Bone marrow (tissue), 2 donors: ENCODE data around the gene CAPN5.

Source experiments
- DNase-seq, 2 donors: peaks; one replicate each; lab custom pipeline; 2025; lab: John Stamatoyannopoulos, UW

Gene CAPN5

DNA sequence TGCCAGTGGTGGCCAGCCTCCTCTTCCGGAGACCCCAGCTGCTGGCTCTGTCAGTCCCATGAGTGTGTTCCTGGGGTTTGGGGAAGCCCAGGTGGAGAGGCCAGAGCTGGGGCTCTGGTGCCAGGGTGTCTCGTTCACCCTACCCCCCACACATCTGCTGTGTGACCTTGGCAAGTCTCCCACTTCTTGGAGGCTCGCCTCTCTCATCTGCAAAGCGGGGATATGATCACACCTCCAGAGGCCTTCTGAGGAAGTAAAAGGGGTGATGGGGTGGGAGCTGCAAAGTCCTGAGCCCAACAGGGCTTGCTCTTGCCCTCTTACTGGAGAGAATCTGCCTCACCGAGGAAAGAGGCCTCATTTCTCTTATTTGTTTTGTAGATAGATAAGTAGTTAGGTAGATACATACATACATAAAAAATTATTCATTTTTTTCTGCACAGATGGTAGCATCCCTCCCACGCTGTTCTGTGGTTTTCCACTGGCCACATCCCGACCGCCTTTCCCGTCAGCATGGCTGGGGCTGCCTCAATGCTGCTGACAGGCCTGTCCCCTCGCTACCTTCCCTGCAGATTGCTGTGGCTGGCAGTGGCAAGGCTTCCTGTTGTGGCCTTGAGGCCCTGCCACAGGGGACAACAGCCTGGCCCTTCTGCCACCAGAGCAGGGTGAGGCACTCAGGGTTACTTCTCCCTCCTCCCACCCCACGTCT lies 85.2 kb downstream of the CAPN5 start:
- peak in 1 of 2 donors; percentile 87 for DNase-seq

DNA sequence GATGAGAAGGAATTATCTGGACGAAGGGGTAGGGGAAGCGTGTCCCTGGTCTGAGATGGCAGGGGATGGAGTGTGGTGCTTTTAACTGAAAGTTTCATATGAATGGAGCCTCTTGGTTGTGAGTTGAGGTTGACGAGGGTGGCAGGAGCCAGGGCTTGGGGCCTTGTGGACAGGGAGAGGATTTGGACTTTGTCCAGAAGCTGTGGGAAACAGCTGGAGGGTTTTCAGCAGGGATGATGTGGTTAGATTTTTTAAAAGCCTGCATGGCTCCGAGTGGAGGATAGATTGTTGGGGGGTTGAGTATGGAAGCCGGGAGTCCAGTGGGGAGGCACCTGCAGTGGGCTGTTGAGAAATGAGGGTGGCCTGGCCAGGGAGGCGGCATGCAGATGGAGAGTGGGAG lies 86.1 kb downstream of the CAPN5 start:
- DNase-seq: no peak

DNA sequence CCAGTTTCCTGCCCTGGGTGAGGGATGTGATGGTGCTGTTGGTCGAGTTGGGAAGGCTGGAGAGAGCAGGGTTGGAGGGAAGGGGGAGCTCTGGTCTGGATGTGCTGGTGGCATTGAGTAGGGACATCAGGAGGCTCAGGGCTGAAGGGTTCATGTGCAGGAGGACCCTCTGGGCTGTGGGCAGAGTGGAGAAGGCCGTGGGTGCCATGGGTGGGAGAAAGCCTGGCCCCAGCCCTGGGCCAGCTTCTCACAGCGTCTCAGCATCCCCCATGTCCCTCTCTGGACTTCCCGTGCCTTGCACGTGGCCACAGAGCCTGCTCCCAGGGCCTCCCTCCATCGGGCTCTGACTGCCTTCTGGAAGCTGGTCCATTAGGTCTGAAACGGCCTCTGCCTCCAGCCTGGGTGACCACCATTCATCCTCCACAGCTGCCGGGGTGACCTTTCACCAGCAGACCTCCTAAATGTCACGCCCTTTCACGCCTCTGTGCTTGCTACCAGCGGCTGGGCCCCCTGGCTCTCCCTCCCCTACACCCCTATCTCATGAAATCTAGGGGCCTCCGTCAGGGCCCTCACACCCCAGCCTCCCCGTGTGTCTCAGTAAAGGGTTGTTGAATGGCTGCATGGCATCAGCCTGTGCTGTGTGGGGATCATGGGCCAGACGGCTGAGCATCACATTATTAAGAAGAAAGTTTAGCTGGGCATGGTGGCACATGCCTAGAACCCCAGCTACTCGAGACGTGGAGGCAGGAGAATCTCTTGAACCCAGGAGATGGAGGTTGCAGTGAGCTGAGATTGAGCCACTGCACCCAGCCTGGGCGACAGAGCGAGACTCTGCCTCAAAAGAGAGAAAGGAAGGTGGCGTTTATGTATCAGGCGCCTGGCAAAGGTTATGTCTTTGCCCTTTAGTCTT lies 86.8 kb downstream of the CAPN5 start:
- no peak for DNase-seq

GRCh38 chr11:77154381-77155081 lies 87.8 kb downstream of the CAPN5 start:
- peak in 1 of 2 donors; percentile 17 for DNase-seq

DNA sequence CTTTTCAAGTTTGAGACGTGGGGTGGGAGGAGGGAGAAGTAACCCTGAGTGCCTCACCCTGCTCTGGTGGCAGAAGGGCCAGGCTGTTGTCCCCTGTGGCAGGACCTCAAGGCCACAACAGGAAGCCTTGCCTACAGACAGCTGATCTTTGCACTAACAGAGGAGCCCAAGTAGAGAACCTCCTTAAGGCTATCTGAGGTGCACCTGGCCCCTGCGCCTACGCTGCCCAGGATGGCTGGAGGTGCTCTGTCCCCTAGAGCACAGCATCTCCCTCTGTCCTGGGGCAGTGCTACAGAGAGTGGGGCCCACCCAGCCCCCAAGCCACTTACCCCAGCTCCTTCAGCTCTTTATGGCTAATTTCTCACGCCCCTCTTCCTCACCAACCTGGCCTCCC lies 88.3 kb downstream of the CAPN5 start:
- DNase-seq: no peak

GRCh38 chr11:77155556-77156130 lies 88.9 kb downstream of the CAPN5 start:
- DNase-seq: no peak

DNA sequence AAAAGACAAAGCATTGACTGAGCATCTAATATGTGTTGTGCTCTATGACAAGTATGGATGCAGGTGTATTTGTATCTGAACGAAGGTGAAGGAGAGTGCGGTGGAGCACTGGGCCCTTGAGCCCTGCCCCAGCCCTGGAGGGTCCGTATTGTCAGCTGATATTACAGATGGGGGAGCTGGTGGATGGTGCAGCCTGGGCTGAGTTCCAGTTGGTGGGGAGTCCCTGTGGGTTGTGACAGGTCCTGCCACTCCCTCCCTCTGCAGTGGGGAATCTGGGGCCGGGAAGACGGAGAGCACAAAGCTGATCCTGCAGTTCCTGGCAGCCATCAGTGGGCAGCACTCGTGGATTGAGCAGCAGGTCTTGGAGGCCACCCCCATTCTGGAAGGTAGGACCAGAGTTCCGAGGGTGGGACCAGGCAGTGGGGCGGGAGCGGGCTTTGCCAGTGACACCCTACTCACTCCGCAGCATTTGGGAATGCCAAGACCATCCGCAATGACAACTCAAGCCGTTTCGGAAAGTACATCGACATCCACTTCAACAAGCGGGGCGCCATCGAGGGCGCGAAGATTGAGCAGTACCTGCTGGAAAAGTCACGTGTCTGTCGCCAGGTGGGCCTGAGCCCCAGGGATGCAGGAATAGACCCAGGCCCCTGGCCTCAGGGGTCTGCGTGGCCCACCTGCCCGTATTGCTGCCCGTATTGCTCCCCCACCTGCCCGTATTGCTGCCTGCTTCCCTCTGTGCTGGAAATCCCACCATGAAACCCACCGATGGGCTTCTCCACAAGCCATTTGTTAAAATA lies 89.8 kb downstream of the CAPN5 start:
- DNase-seq: no peak

- no peak for DNase-seq
These were observed 91.4 kb downstream of the CAPN5 start for GRCh38 chr11:77158041-77158695.

GRCh38 chr11:77159219-77159936 lies 92.6 kb downstream of the CAPN5 start:
- no peak for DNase-seq

DNA sequence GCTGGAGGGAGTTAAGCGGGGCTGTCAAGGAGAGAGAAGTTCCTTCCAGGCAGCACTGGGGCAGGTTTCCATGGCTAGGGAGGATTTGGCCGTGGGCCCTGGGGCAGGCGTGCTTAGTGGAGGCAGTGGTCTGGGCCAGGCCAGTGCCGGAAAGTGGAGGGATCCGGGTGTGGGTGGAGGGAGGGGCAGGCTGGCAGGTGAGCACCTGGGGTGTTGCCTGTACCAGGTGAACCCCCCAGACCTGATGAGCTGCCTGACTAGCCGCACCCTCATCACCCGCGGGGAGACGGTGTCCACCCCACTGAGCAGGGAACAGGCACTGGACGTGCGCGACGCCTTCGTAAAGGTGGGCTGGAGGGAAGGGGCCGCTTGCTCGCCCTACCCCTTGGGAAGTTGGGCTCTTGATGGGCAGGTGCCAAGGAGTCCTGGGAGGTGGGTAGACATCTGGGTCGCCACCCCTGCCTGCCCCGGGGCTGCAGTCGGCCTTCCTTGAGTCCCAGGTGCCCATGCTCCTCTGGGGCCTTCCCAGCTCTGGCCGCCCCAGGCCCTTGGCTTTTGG lies 93.2 kb downstream of the CAPN5 start:
- no peak for DNase-seq

DNA sequence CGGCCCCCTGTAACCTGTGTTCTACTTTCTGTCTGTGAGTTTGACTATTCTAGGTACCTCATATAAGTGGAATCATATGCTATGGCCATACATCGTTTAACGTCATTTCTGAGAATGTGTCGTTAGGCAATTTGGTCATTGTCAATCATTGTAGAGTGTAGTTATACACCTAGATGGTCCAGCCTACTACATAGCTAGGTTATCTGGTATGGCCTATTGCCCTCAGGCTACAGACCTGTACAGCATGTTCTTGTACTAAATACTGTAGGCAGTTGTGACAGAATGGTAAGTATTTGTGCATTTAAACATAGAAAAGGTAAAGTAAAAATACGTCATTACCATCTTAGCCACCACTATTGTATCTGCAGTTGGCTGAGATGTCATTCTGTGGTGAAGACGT lies 96.5 kb downstream of the CAPN5 start:
- no peak for DNase-seq

DNA sequence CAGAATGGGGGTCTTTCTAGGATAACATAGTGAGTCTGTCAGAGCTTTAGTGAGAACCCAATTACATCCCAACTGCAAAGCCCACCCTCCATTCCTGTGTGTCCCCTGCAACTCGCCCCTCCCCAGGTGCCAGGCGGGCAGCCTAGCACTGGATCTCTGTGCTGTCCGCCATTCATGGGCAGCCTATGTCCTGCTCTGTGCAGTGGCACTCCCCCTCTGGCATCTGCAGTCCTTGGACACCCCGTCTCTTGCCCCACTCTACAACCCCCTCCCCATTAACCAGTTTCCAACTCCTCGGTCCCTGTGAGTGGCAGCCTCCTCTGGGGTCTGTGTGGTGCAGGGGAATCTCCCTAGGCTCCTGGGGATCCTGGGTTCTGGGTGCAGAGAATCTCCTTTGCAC lies 98.3 kb downstream of the CAPN5 start:
- no peak for DNase-seq

DNA sequence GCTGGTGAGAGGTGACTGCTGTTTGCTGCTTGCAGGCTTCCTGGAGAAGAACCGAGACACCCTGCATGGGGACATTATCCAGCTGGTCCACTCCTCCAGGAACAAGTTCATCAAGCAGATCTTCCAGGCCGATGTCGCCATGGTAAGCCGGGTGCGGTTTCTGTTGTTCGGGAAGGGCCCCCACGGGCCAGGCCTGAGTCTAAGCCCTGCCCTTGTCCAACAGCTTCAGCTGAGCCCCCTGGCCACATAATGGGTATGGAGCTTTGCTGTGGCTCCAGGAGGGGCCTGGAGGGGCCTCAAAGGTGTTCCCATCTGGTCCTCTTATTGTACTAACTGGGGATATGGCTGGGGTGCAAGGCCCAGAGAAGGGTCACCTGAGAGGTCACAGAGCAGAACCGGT lies 99.2 kb downstream of the CAPN5 start:
- DNase-seq: no peak

- no peak for DNase-seq
These were observed 100.4 kb downstream of the CAPN5 start for GRCh38 chr11:77167111-77167626.

DNA sequence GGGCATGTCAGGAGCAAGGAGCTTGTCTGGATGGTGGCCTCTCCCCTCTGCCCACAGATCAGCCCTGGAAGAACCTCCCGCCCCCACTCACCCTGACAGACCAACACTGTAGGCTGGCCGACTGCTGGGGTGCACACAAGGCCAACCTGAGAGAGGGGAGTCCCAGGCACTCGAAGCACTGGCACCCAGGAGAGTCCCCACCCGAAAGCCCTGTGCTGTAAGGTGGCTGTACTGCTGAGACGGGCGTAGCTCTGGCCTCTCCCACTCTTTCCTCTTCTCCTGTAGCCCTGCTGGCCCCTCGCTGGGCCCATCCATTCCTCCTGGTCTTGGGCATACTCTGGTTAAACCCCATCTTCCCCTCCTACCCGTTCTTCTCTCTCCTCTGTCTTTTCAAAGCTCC lies 101.0 kb downstream of the CAPN5 start:
- no peak for DNase-seq

GRCh38 chr11:77170107-77170506 lies 103.3 kb downstream of the CAPN5 start:
- no peak for DNase-seq

- DNase-seq: no peak
These were observed 104.5 kb downstream of the CAPN5 start for GRCh38 chr11:77171254-77171653.

DNA sequence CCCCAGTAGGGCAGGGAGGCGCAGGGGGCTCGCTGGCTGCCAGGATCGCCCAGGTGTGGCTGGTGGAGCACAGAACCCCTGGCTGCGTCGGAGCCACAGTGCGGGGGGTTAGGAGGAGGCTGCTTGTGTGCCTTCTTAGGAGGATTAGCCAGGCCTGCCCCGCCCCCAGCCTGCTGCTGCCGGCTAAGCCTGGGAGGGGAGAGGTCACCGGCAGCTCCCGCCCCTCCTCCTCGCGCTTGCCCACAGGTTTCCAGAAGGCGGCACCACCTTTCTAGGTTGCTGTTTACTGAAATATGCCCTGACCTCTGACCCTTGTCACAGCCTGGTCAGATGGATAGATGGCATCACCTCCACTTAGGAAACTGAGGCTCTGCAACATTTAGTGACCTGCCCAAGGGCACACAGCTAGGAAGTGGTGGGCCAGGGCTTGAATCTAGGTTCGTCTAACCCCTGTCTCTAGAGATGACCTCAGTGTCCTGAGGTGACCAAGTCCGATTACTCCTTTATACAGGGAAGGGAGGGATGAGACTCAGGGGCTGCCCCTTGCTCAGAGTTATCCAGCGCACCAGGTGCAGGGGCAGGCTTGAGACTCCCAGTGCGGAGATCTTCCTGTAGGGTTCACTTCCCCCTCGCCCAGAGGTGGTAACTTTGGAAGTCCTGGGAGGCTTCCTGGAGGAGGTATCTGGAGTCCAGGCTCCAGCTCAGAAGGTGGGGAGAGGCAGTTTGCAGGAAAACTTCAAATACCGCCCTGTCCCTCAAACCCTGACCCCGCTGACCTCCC lies 105.3 kb downstream of the CAPN5 start:
- DNase-seq: no peak

- DNase-seq: no peak
These were observed 105.9 kb downstream of the CAPN5 start for GRCh38 chr11:77172666-77172982.
